ENCODE results near the gene GALNT5. TPM values are rescaled to one million over a fixed set of nuclear protein-coding genes. Genes with fewer than 3 reads are reported as not detected.
"Not testable (repeated sequence)": the region's sequence is repeated elsewhere in the genome, so short reads cannot be mapped to it uniquely, and the experiment has no call there.

The GALNT5 gene
- total RNA-seq, 1 experiment from 2014 or later = not detected

GRCh38 chr2:157224448-157224847 is 33.1 kb upstream of the GALNT5 start:
- H3K36me3 ChIP-seq (ENCODE audit: insufficient read depth, low read length) = not testable (repeated sequence)

DNA sequence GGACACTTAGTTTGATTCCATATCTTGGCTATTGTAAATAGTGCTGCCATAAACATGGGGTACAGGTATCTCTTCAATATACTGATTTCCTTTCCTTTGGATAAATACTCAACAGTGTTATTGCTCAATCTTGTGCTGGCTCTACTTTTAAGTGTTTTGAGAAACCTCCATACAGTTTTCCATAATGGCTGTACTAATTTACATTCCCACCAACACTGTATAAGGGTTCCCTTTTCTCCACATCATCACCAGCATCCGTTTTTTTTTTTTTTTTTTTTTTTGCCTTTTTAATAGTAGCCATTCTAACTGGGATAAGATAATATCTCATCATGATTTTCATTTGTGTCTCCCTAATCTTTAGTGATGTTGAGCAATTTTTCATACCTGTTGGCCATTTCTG is 29.9 kb upstream of the GALNT5 start:
- no peaks in the 10 kb centered on the region for H4K20me1 ChIP-seq (ENCODE audit: insufficient read depth, low read depth, low read length)
- H3K4me1 ChIP-seq (ENCODE audit: low read length) = no peaks in the 10 kb centered on the region
- no peaks in the 10 kb centered on the region for H3K9me3 ChIP-seq (ENCODE audit: low read length)
- H3K27me3 ChIP-seq (ENCODE audit: low read length) = no peaks in the 10 kb centered on the region
- H3K9me2 ChIP-seq (replicated peaks; ENCODE audit: insufficient read depth, low read length) = no peaks in the 10 kb centered on the region
- no peak overlapping the region for H2AFZ ChIP-seq (ENCODE audit: low read length)
- H3K9ac ChIP-seq (ENCODE audit: low read length) = no peak overlapping the region
- DNase-seq = no peak
- no peak overlapping the region for H3K27ac ChIP-seq (ENCODE audit: low read length)
- H3K4me2 ChIP-seq (ENCODE audit: low read depth, low read length, poor library complexity, severe bottlenecking) = no peak overlapping the region
- no peaks in the 10 kb centered on the region for H3K79me2 ChIP-seq (ENCODE audit: low read length)
- no peaks in the 10 kb centered on the region for H3K36me3 ChIP-seq (ENCODE audit: insufficient read depth, low read length)
- H3K4me3 ChIP-seq (ENCODE audit: low read length) = no peak overlapping the region

More at GRCh38 chr2:157224448-157224847, 33.1 kb upstream of the GALNT5 start:
- H3K4me1 ChIP-seq (ENCODE audit: low read length); H3K4me3 ChIP-seq (ENCODE audit: low read length); H3K9ac ChIP-seq (ENCODE audit: low read length); H3K27ac ChIP-seq (ENCODE audit: low read length); H3K9me3 ChIP-seq (ENCODE audit: low read length); H3K4me2 ChIP-seq (ENCODE audit: low read depth, low read length, poor library complexity, severe bottlenecking); H4K20me1 ChIP-seq (ENCODE audit: insufficient read depth, low read depth, low read length); H3K9me2 ChIP-seq (replicated peaks; ENCODE audit: insufficient read depth, low read length); H2AFZ ChIP-seq (ENCODE audit: low read length); DNase-seq; H3K79me2 ChIP-seq (ENCODE audit: low read length); H3K27me3 ChIP-seq (ENCODE audit: low read length): not testable (repeated sequence)

- no peak overlapping the region for H3K4me2 ChIP-seq (ENCODE audit: low read depth, low read length, poor library complexity, severe bottlenecking)
- H3K9me3 ChIP-seq (ENCODE audit: low read length) = no peaks in the 10 kb centered on the region
- no peak overlapping the region for H3K27ac ChIP-seq (ENCODE audit: low read length)
- no peaks in the 10 kb centered on the region for H3K36me3 ChIP-seq (ENCODE audit: insufficient read depth, low read length)
- no peak overlapping the region for H2AFZ ChIP-seq (ENCODE audit: low read length)
- no peaks in the 10 kb centered on the region for H3K4me1 ChIP-seq (ENCODE audit: low read length)
- H3K27me3 ChIP-seq (ENCODE audit: low read length) = no peaks in the 10 kb centered on the region
- H3K4me3 ChIP-seq (ENCODE audit: low read length) = no peak overlapping the region
- no peaks in the 10 kb centered on the region for H3K79me2 ChIP-seq (ENCODE audit: low read length)
- H3K9me2 ChIP-seq (replicated peaks; ENCODE audit: insufficient read depth, low read length) = no peaks in the 10 kb centered on the region
- DNase-seq = no peak
- H3K9ac ChIP-seq (ENCODE audit: low read length) = no peak overlapping the region
- no peaks in the 10 kb centered on the region for H4K20me1 ChIP-seq (ENCODE audit: insufficient read depth, low read depth, low read length)
Observed at GRCh38 chr2:157228946-157229345, 28.6 kb upstream of the GALNT5 start.

DNA sequence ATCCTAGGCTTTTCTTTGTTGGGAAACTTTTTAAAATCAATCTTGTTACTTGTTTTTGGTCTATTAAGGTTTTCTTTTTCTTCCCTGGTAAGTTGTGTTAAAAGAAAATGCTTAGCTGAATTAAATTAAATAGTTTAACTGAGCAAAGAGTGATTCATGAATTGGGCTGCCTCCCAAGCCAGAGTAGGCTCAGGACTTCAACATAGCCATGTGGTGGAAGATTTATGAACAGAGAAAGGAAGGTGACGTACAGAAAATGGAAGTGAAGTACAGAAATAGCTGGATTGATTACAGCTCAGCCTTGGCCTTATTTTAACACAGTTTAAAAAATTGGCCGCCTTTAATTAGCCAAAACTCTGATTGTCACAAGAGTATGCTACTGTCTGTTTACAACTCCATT is 27.9 kb upstream of the GALNT5 start:
- no peaks in the 10 kb centered on the region for H3K27me3 ChIP-seq (ENCODE audit: low read length)
- H4K20me1 ChIP-seq (ENCODE audit: insufficient read depth, low read depth, low read length) = no peaks in the 10 kb centered on the region
- no peak overlapping the region for H3K4me3 ChIP-seq (ENCODE audit: low read length)
- no peaks in the 10 kb centered on the region for H3K4me1 ChIP-seq (ENCODE audit: low read length)
- no peak overlapping the region for H2AFZ ChIP-seq (ENCODE audit: low read length)
- no peak overlapping the region for H3K4me2 ChIP-seq (ENCODE audit: low read depth, low read length, poor library complexity, severe bottlenecking)
- no peak overlapping the region for H3K9ac ChIP-seq (ENCODE audit: low read length)
- H3K9me3 ChIP-seq (ENCODE audit: low read length) = no peaks in the 10 kb centered on the region
- H3K9me2 ChIP-seq (replicated peaks; ENCODE audit: insufficient read depth, low read length) = no peaks in the 10 kb centered on the region
- no peaks in the 10 kb centered on the region for H3K36me3 ChIP-seq (ENCODE audit: insufficient read depth, low read length)
- no peaks in the 10 kb centered on the region for H3K79me2 ChIP-seq (ENCODE audit: low read length)
- H3K27ac ChIP-seq (ENCODE audit: low read length) = no peak overlapping the region
- DNase-seq = no peak

GRCh38 chr2:157231476-157231875 is 26.0 kb upstream of the GALNT5 start:
- H3K4me1 ChIP-seq (ENCODE audit: low read length) = no peaks in the 10 kb centered on the region

DNA sequence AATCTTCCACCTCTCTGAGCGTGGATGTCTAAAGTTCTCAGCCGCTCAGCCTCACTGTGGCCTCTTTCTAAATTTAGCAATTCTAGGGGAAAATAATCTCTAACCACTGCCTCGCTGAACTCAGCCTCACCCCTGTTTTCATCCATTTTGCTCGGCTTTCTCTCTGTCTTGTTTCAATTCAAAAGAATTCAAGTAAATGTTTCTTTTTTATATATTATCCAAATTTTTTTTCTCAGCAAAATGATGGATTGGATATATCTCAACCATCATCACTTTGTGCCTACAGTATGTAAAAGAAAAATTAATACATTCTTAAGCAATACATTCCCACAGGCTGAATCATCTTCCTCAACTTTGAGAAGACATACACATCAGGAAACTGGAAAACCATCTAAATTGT is 24.0 kb upstream of the GALNT5 start:
- H3K4me2 ChIP-seq (ENCODE audit: low read depth, low read length, poor library complexity, severe bottlenecking) = no peak overlapping the region
- no peak overlapping the region for H3K9ac ChIP-seq (ENCODE audit: low read length)
- no peak overlapping the region for H2AFZ ChIP-seq (ENCODE audit: low read length)

More at GRCh38 chr2:157231476-157231875, 26.0 kb upstream of the GALNT5 start:
- no peak for DNase-seq
- H2AFZ ChIP-seq (ENCODE audit: low read length) = no peak overlapping the region
- no peak overlapping the region for H3K4me3 ChIP-seq (ENCODE audit: low read length)
- no peaks in the 10 kb centered on the region for H3K9me2 ChIP-seq (replicated peaks; ENCODE audit: insufficient read depth, low read length)
- H4K20me1 ChIP-seq (ENCODE audit: insufficient read depth, low read depth, low read length) = no peaks in the 10 kb centered on the region
- no peaks in the 10 kb centered on the region for H3K9me3 ChIP-seq (ENCODE audit: low read length)
- no peak overlapping the region for H3K9ac ChIP-seq (ENCODE audit: low read length)
- H3K79me2 ChIP-seq (ENCODE audit: low read length) = no peaks in the 10 kb centered on the region
- no peak overlapping the region for H3K4me2 ChIP-seq (ENCODE audit: low read depth, low read length, poor library complexity, severe bottlenecking)
- H3K36me3 ChIP-seq (ENCODE audit: insufficient read depth, low read length) = no peaks in the 10 kb centered on the region
- H3K27me3 ChIP-seq (ENCODE audit: low read length) = no peaks in the 10 kb centered on the region
- H3K27ac ChIP-seq (ENCODE audit: low read length) = no peak overlapping the region

DNA sequence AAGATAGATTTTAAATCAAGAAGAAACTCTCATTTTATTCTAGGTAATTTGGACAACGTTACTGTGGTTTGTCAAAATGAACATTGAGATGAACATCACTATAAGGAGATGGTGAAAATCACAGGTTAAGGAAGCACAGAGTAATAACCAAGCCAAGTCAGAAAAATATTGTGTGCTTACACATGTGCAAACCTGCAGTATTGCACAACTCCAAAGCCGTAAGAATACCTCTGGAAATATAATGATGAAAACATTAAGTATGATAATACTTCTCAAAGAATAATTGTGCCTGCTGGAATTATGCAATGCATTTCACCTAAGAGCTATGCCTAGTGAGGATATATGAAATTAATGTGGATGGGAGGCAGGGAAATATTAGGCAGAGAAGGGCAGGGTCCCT is 21.1 kb upstream of the GALNT5 start:
- Histone ChIP-seq H4K20me1 (ENCODE audit: insufficient read depth, low read depth, low read length) (no peaks in the 10 kb centered on the region), H3K36me3 (ENCODE audit: insufficient read depth, low read length) (no peaks in the 10 kb centered on the region), H3K79me2 (ENCODE audit: low read length) (no peaks in the 10 kb centered on the region), H3K4me1 (ENCODE audit: low read length) (no peaks in the 10 kb centered on the region), H3K4me2 (ENCODE audit: low read depth, low read length, poor library complexity, severe bottlenecking) (no peak overlapping the region), H3K9ac (ENCODE audit: low read length) (no peak overlapping the region), H3K9me3 (ENCODE audit: low read length) (no peaks in the 10 kb centered on the region), H3K27ac (ENCODE audit: low read length) (no peak overlapping the region), H2AFZ (ENCODE audit: low read length) (no peak overlapping the region), H3K27me3 (ENCODE audit: low read length) (no peaks in the 10 kb centered on the region), H3K4me3 (ENCODE audit: low read length) (no peak overlapping the region), H3K9me2 (replicated peaks; ENCODE audit: insufficient read depth, low read length) (no peaks in the 10 kb centered on the region)
- no peak for DNase-seq

More for the DNA sequence above, 24.0 kb upstream of the GALNT5 start:
- no peaks in the 10 kb centered on the region for H3K9me3 ChIP-seq (ENCODE audit: low read length)
- H3K79me2 ChIP-seq (ENCODE audit: low read length) = no peaks in the 10 kb centered on the region
- no peaks in the 10 kb centered on the region for H3K27me3 ChIP-seq (ENCODE audit: low read length)
- H4K20me1 ChIP-seq (ENCODE audit: insufficient read depth, low read depth, low read length) = no peaks in the 10 kb centered on the region
- H3K4me3 ChIP-seq (ENCODE audit: low read length) = no peak overlapping the region
- H3K36me3 ChIP-seq (ENCODE audit: insufficient read depth, low read length) = no peaks in the 10 kb centered on the region
- H3K4me1 ChIP-seq (ENCODE audit: low read length) = no peaks in the 10 kb centered on the region
- no peak for DNase-seq
- no peak overlapping the region for H3K27ac ChIP-seq (ENCODE audit: low read length)
- no peaks in the 10 kb centered on the region for H3K9me2 ChIP-seq (replicated peaks; ENCODE audit: insufficient read depth, low read length)

DNA sequence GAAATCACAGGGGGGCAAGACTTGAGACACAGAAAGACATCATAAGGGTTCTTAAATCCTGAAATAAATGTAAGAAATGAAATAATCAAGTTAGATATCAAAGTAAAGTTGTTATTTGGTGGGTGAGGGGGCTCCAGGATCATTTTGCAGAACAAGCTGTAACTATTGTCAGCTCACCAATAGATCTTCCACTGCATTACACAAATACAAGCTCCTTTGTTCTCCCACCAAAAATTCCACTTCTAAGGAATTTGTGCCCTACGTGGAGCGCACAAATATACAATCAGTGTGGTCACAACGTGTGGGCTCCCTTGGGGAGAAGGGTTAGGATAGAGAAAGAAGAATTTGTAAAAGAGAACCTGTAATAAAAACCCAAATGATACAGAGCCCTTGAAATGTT is 19.2 kb upstream of the GALNT5 start:
- Histone ChIP-seq H3K4me2 (ENCODE audit: low read depth, low read length, poor library complexity, severe bottlenecking) (no peak overlapping the region), H3K9me3 (ENCODE audit: low read length) (no peaks in the 10 kb centered on the region), H3K79me2 (ENCODE audit: low read length) (no peaks in the 10 kb centered on the region), H3K27ac (ENCODE audit: low read length) (no peak overlapping the region), H3K27me3 (ENCODE audit: low read length) (no peaks in the 10 kb centered on the region), H3K9me2 (replicated peaks; ENCODE audit: insufficient read depth, low read length) (no peaks in the 10 kb centered on the region), H3K4me1 (ENCODE audit: low read length) (no peaks in the 10 kb centered on the region), H2AFZ (ENCODE audit: low read length) (no peak overlapping the region), H3K36me3 (ENCODE audit: insufficient read depth, low read length) (no peaks in the 10 kb centered on the region), H3K4me3 (ENCODE audit: low read length) (no peak overlapping the region), H3K9ac (ENCODE audit: low read length) (no peak overlapping the region), H4K20me1 (ENCODE audit: insufficient read depth, low read depth, low read length) (no peaks in the 10 kb centered on the region)
- no peak for DNase-seq

DNA sequence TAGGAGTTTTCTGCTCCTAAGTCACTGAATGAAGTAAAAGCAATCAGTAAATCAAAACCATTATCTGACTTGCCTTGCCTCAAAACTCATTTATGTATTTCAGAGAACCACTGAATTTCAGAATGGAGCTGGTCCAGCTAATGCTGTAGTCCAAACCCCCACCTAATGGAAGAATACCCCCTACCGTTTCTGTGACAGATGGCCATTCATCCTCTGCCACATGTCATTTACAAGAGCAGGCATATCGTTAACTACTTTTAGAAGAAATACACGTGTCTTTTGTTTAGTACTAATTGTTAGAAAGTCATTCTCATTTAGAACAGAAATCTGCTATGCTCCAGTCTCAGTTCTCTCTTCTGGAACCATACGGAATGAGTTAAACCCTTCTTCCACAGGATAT is 12.8 kb upstream of the GALNT5 start:
- no peak for DNase-seq
- no peak overlapping the region for H3K9ac ChIP-seq (ENCODE audit: low read length)

More for the DNA sequence above, 12.8 kb upstream of the GALNT5 start:
- H3K4me2 ChIP-seq (ENCODE audit: low read depth, low read length, poor library complexity, severe bottlenecking) = no peak overlapping the region
- H3K4me1 ChIP-seq (ENCODE audit: low read length) = no peaks in the 10 kb centered on the region
- H3K27me3 ChIP-seq (ENCODE audit: low read length) = no peaks in the 10 kb centered on the region
- no peak overlapping the region for H3K4me3 ChIP-seq (ENCODE audit: low read length)
- no peaks in the 10 kb centered on the region for H4K20me1 ChIP-seq (ENCODE audit: insufficient read depth, low read depth, low read length)
- H2AFZ ChIP-seq (ENCODE audit: low read length) = no peak overlapping the region
- H3K27ac ChIP-seq (ENCODE audit: low read length) = no peak overlapping the region
- H3K36me3 ChIP-seq (ENCODE audit: insufficient read depth, low read length) = no peaks in the 10 kb centered on the region
- H3K9me3 ChIP-seq (ENCODE audit: low read length) = no peaks in the 10 kb centered on the region
- H3K9me2 ChIP-seq (replicated peaks; ENCODE audit: insufficient read depth, low read length) = no peaks in the 10 kb centered on the region
- H3K79me2 ChIP-seq (ENCODE audit: low read length) = no peaks in the 10 kb centered on the region

Measured in Karpas-422 (cell line).